ENCODE data around the gene IFNL4. TPM values are rescaled to one million over a fixed set of nuclear protein-coding genes. Genes with fewer than 3 reads are reported as not detected.
"Not testable (repeated sequence)": the region's sequence is repeated elsewhere in the genome, so short reads cannot be mapped to it uniquely, and the experiment has no call there.

Gene IFNL4
- total RNA-seq, 4 donors from 2014 or later: not detected

DNA sequence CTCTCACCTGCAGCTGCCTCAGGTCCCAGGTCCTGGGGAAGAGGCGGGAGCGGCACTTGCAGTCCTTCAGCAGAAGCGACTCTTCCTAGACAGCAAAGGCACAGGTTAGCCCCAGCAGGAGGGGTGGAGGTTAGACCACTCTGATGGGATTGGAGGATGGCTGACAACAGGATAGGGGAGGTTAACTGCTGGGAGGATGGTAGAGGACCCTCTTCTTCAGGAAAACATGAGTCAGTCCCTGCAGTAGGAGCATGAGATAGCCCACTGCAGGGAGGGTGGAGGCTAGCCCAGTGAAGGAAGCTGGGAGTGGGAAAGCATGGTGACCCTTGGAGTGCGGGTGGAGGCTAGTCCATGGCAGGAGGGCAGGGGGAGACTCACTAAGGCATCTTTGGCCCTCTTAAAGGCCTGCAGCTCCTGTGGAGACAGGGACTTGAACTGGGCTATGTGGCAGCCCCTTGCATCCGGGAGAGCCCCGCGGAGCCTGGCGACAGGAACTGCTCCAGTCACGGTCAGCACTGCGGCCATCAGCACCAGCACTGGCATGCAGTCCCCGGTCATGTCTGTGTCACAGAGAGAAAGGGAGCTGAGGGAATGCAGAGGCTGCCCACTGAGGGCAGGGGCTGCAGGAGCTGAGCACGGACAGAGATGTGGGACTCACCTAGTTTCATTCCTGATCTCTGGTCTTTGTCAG lies 4.1 kb downstream of the IFNL4 start, which contains the start of gene IFNL3:
Gene IFNL3 (minus strand): TSS at position 597 of the 691 bp plus-strand sequence. CDS start 39 bp downstream, at position 558.
- TF ChIP-seq CTCF (IDR thresholded peaks at IDR 0.05; ENCODE audit: low read depth): not testable (repeated sequence)

DNA sequence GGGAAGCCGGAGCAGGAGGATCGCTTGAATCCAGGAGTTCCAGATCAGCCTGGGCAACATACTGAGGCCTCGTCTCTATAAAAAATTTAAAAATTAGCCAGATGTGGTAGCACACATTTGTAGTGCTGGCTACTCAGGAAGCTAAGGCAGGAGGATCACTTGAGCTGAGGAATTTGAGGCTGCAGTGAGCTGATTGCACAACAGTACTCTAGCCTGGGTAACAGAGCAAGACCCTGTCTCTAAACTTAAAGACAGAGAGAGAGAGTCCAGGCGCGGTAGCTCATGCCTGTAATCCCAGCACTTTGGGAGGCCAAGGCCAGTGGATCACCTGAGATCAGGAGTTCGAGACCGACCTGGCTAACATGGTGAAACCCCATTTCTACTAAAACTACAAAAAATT lies 8.2 kb downstream of the IFNL4 start:
- TF ChIP-seq CTCF (IDR thresholded peaks at IDR 0.05; ENCODE audit: low read depth): no peak

DNA sequence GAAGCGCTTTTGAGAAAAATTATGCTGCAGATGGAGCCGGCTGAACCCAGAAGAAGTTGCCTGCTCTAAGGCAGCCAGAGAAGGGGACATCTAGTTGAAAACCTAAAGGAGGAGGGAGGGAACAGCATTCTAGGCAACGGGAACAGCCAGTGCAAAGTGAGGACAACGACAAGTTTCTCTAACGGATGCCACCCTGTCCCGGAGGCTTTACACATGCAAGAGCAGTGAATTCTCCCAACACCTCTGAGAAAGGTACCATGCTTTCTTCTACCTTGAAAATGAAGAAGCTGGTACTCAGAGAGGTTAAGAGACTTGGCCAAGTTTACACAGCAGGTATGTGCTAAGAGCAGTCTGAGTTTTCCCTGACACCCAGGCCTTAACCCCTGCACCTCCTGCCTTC lies 9.7 kb downstream of the IFNL4 start:
- no peak for TF ChIP-seq CTCF (IDR thresholded peaks at IDR 0.05; ENCODE audit: low read depth)

DNA sequence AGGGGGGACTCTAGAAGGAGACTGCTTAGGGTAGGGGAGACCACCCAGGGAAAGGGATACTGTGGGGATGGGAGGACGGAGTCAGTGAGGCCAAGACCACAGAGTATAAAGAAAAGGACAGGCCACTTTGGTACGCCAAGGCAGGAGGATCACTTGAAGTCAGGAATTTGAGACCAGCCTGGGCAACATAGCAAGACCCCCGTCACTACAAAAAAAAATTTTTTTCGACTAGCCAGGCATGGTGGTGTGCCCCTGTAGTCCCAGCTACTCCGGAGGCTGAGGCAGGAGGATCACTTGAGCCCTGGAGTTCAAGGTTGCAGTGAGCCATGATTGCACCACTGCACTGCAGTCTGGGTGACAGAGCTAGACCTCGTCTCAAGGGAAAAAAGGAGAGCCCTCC lies 10.4 kb downstream of the IFNL4 start:
- no peak for TF ChIP-seq CTCF (IDR thresholded peaks at IDR 0.05; ENCODE audit: low read depth)

DNA sequence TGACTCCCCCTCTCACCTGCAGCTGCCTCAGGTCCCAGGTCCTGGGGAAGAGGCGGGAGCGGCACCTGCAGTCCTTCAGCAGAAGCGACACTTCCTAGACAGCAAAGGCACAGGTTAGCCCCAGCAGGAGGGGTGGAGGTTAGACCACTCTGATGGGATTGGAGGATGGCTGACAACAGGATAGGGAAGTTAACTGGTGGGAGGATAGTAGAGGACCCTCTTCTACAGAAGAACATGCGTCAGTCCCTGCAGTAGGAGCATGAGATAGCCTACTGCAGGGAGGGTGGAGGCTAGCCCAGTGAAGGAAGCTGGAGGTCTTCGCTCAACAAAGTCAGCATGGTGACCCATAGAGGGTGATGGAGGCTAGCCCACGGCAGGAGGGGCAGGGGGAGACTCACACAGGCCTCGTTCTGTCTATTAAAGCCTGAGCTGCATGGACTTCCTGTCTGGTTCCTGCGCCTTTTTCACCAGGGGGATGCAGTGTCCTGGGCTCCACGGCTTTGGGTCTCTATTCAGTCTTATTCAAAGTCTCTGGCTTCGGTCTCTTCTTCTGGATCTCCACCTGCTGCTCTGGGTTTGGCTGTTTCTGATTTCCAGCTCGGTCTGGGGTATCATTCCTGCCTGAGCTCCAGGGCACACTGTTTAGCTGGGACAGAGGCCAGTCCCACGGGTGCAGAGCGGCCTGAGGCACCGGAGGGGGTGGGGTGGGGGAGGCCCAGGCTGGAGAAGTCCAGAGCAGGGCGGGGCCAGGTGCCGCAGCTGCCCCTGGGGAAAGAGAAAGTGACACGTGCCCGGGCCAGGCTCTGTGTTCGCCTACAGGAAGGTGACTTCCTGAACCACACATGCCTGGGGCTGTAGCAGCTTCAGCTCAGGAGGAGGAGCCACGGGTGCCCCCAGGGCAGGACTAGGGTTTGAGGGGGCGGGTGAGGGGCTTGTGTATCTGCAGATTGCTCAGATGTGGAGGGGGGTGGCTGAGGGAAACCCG lies 11.2 kb downstream of the IFNL4 start:
- TF ChIP-seq CTCF (IDR thresholded peaks at IDR 0.05; ENCODE audit: low read depth): no peak

GRCh38 chr19:39236527-39236926 lies 12.1 kb downstream of the IFNL4 start:
- no peak for TF ChIP-seq CTCF (IDR thresholded peaks at IDR 0.05; ENCODE audit: low read depth)

GRCh38 chr19:39232708-39233107 lies 15.9 kb downstream of the IFNL4 start:
- TF ChIP-seq CTCF (IDR thresholded peaks at IDR 0.05; ENCODE audit: low read depth): no peak
